ENCODE results near the gene NOS3. TPM values are rescaled to one million over a fixed set of nuclear protein-coding genes. Genes with fewer than 3 reads are reported as not detected.

Gene NOS3
- total and polyA plus RNA-seq, 2 of the 13 experiments (the other 11 are each of a cell fraction or from before 2014, with no cell fraction given) = 3.7 to 7.5 TPM

GRCh38 chr7:151010307-151011096, 19.7 kb downstream of the NOS3 start (continued):
- TF ChIP-seq HMGXB4 (CRISPR knock-in tag; IDR thresholded peaks at IDR 0.05; ENCODE audit: borderline replicate concordance in 1 of 2, low read depth in 1 of 2) (0 out of 4 replicates have a peak, but pooled peaks of 1 of the 2 experiments have one; percentile 43), FLYWCH1 (CRISPR knock-in tag; IDR thresholded peaks at IDR 0.05) (no peak), SP1 (IDR thresholded peaks at IDR 0.05) (no peak), SP1 (CRISPR knock-in tag; IDR thresholded peaks at IDR 0.05) (no peak), ZNF256 (CRISPR knock-in tag; conservative IDR thresholded peaks at IDR 0.05) (no peak), SNAPC2 (CRISPR knock-in tag; IDR thresholded peaks at IDR 0.05) (no peak), MXI1 (IDR thresholded peaks at IDR 0.05; ENCODE audit: borderline replicate concordance, low read depth, low read length) (no peak; the same call in 2 of the 3 replicates), PLRG1 (conservative IDR thresholded peaks at IDR 0.05) (no peak), NONO (IDR thresholded peaks at IDR 0.05) (no peak), NONO (CRISPR knock-in tag; conservative IDR thresholded peaks at IDR 0.05) (no peak), ZNF614 (CRISPR knock-in tag; IDR thresholded peaks at IDR 0.05; ENCODE audit: borderline replicate concordance) (no peak), ZFP1 (CRISPR knock-in tag; IDR thresholded peaks at IDR 0.05) (no peak), GABPB1 (CRISPR knock-in tag; IDR thresholded peaks at IDR 0.05) (peak; percentile 41; the same call in 1 of the 2 replicates), ZNF713 (CRISPR knock-in tag; IDR thresholded peaks at IDR 0.05) (no peak), NKX3-1 (CRISPR knock-in tag; IDR thresholded peaks at IDR 0.05) (no peak), ZBTB8A (CRISPR knock-in tag; IDR thresholded peaks at IDR 0.05; ENCODE audit: borderline replicate concordance, low read depth) (no peak), PLSCR1 (CRISPR knock-in tag; IDR thresholded peaks at IDR 0.05; ENCODE audit: borderline replicate concordance) (no peak), ZNF737 (CRISPR knock-in tag; IDR thresholded peaks at IDR 0.05; ENCODE audit: borderline replicate concordance) (no peak), ZMAT5 (CRISPR knock-in tag; IDR thresholded peaks at IDR 0.05; ENCODE audit: borderline replicate concordance, low read depth) (no peak), SAP130 (CRISPR knock-in tag; IDR thresholded peaks at IDR 0.05; ENCODE audit: low read depth) (peak; percentile 60), DNMT1 (CRISPR knock-in tag; IDR thresholded peaks at IDR 0.05) (no peak), PPARG (CRISPR knock-in tag; conservative IDR thresholded peaks at IDR 0.05) (0 out of 2 replicates have a peak, but pooled peaks have one; percentile 26), ZNF589 (CRISPR knock-in tag; conservative IDR thresholded peaks at IDR 0.05) (no peak), AHR (CRISPR knock-in tag; IDR thresholded peaks at IDR 0.05) (no peak), GTF2F1 (IDR thresholded peaks at IDR 0.05; ENCODE audit: low read length) (no peak), ZIK1 (CRISPR knock-in tag; IDR thresholded peaks at IDR 0.05; ENCODE audit: borderline replicate concordance, low read depth) (0 out of 2 replicates have a peak, but pooled peaks have one; percentile 21), DMAP1 (CRISPR knock-in tag; IDR thresholded peaks at IDR 0.05) (peak; percentile 54; the same call in 1 of the 2 replicates), SALL2 (CRISPR knock-in tag; IDR thresholded peaks at IDR 0.05) (no peak)
- TF ChIP-seq, protein P1, sequence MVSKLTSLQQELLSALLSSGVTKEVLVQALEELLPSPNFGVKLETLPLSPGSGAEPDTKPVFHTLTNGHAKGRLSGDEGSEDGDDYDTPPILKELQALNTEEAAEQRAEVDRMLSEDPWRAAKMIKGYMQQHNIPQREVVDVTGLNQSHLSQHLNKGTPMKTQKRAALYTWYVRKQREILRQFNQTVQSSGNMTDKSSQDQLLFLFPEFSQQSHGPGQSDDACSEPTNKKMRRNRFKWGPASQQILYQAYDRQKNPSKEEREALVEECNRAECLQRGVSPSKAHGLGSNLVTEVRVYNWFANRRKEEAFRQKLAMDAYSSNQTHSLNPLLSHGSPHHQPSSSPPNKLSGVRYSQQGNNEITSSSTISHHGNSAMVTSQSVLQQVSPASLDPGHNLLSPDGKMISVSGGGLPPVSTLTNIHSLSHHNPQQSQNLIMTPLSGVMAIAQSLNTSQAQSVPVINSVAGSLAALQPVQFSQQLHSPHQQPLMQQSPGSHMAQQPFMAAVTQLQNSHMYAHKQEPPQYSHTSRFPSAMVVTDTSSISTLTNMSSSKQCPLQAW (CRISPR knock-in tag; IDR thresholded peaks at IDR 0.05) = no peak
